Medulla oblongata (tissue), 1 donor: ENCODE measurements around the gene DDX23.
"Not testable (repeated sequence)": the region's sequence is repeated elsewhere in the genome, so short reads cannot be mapped to it uniquely, and the experiment has no call there.

ENCODE experiments used
- DNase-seq: peaks from one replicate; pipeline ENCODE4 v3.0.0-alpha.2; 2015; ENCODE audit errors: extremely low spot score

The DDX23 gene

DNA sequence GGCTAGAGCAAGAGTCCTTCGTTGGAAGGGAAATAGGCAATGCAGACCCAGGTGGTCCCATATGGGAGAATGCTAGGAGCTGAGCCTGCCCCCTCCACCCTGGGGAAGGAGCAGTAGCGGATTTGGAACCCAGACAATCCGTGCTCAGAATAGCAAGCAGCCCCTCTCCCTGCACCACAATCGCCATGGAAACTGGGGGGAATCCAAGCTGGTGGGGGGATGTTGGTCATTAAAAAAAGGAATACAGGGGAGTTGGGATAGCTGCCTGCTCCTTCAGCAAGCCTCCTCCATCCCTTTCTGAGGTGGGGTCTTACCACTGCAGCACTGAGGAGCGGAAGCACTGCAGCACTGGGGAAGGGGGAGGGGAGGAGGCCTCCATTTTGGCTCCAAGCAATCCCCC lies 10.8 kb upstream of the DDX23 start:
- DNase-seq = peak; percentile 43

DNA sequence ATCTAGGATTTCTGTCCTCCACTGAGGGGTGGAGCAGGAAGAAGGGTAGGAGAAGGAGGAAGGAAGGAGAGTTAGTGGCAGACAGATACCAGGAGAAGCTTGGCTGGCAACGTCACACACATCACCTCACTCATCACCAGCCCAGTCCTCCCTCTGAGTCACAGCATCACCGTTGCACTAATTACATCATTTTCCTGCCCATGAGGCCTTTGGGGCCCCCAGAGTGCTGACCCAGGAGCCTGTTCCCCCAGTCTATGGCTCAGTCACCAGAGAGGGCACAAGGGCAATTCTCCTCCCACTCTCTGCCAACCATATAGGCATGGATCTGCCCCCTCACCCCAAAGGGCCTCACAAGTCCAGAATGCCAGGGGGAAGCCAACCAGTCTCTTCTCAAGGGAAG lies 9.1 kb upstream of the DDX23 start:
- no peak for DNase-seq

DNA sequence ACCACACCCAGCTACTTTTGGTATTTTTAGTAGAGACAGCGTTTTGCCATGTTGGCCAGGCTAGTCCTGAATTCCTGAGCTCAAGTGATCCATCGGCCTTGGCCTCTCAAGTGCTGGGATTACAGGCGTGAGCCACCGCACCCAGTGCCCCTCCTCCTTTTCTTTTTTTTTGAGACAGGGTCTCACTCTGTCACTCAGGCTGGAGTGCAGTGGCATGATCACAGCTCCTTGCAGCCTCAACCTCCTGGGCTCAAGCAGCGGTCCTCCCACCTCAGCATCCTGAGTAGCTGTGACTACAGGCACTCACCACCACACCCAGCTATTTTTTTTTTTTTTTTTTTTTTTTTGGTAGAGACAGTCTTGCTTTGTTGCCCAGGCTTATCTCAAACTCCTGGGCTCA lies 8.3 kb upstream of the DDX23 start:
- not testable (repeated sequence) for DNase-seq

DNA sequence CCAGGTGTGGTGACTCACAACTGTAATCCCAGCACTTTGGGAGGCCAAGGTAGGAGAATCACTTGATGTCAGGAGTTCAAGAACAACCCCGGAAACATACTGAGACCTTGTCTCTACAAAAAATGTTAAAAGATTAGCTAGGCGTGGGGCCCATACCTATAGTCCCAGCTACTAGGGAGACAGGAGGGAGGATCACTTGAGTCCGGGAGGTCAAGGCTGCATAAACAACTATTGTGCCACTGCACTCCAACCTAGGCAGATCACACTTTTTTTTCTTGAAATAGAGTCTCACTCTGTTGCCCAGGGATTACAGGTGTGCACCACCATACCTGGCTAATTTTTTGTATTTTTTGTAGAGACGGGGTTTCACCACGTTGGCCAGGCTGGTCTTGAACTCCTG lies 7.6 kb upstream of the DDX23 start:
- no peak for DNase-seq

GRCh38 chr12:48858043-48858442 lies 6.1 kb upstream of the DDX23 start:
- DNase-seq = no peak

DNA sequence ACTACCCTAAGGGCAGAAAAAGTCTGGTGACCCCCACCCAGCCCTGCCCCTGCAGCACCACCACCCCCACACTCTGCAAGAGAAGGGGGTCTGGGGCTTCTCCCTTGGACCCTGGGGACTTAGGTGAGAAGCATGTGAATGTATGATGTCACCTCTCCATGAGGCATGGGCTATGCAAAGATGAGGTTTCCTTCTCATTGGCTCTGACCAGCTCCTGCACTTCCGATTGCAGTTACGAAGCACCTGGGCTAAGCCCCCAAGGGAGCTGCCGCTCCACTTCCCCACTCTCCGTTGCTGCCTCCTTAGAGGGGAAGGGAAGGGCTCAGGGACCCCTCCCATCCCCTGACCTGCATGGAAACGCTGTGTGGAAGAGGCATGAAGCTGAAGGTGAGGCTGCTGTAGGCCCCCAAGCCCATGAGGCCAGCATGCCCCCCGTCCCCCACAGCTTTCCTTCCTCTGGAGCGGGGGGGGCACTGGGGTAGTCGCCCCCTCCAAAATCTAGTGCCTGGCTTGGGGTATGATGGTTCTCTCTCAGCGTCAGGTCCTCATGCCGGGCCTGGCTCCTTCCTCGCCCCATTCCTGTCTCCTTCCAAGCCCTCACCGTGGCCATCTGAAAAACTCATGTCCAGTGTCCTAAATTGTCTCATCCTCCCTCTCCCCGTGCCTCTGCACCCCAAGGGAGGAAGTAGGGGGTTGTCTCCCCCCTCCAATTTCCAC lies 5.5 kb upstream of the DDX23 start:
- no peak for DNase-seq

GRCh38 chr12:48856379-48856778 lies 4.4 kb upstream of the DDX23 start:
- no peak for DNase-seq

- not testable (repeated sequence) for DNase-seq
Observed at GRCh38 chr12:48854932-48855331, 3.0 kb upstream of the DDX23 start.

GRCh38 chr12:48854488-48854887 lies 2.5 kb upstream of the DDX23 start:
- DNase-seq = no peak

GRCh38 chr12:48852734-48853688 lies 1.0 kb upstream of the DDX23 start:
- DNase-seq = peak; percentile 99

GRCh38 chr12:48842021-48842420 lies 9.9 kb downstream of the DDX23 start:
- not testable (repeated sequence) for DNase-seq

DNA sequence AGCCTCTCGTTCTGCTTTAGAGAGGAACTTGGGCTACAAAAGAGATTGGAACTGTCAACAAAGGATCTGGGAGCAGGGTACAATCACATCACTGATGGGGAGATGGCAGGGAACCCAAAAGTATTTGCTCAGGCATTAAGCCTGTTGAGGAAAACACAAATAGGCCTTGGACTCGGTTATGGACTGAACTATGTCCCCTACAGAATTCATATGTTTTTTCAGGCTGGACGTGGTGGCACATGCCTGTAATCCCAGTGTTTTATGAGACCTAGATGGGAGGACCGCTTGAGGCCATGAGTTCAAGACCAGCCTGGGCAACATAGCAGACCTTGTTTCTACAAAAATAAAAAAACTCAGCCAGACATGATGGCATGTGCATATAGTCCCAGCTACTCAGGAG lies 13.9 kb downstream of the DDX23 start:
- DNase-seq = no peak

GRCh38 chr12:48832321-48833060 lies 19.5 kb downstream of the DDX23 start:
- DNase-seq = no peak

DNA sequence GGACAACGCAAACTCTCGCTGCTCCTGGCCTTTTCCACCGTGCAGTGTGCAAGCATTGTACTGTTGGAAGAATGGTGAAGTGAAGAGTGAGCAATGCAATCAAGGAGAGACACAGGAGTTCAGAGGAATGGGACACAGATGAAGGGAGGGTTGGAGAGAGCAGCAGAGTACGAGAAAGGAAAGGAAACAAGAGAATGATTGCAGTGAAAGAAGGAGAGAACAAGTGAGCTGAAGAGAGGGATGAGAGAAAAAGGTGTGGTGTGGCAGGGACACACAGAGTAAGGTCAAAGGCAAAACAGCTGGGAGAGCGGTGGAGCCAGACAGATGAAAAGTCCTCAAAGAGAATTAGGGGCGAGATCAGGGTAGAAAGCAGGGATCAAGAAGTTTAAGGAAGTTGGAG lies 20.7 kb downstream of the DDX23 start:
- DNase-seq = no peak

DNA sequence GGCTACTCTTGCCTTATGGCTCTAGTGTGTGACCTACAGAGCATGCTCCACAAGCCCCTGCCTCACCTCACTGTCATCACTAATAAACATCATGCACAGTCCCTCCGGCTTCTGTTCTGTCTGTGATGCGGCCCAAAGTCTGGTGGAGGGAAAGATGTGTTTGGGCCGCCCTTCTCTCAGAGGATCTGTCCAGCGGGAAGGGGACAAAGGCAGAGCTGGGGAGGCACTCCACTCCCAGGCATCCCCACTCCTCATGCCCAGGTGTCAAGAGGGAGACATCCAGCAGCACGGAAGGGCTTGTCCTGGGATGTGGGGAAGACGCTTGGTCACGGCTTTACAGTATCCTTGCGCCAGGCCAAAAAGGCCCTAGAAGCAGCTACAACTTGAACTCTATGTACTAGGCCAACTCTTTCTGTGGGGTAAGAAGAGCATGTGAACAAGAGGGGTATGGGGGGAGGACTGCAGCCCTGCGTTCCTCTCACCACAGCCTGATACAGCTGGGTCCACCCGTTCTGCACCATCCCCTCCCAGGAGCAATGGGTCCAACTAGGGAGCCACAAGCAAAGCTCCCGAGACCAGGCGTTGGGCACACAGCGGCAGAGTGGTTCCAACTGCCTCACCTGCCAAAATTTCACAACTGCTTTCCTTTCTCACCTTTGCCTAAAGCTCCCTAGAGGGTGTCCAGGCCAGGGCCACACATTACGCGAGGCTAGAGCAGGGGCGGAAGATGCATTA lies 23.0 kb downstream of the DDX23 start:
- no peak for DNase-seq

DNA sequence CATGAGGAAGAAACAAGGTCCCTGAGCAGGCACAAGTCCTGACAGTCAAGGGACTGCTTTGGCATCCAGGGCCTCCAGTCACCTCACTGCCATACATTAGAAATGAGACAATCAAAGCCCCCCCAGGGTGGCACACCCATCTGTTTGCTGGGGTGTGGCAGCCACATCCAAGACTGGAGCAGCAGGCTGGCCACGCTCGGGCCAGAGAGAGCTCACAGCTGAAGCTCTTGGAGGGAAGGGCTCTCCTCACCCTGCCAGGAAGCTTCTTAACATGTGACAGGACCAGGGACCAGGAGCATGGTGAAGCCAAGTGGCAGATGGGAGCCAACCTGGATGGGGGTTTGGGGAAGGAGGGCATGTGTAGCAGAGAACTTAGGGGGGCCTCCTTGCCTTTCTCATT lies 23.7 kb downstream of the DDX23 start:
- DNase-seq = no peak

DNA sequence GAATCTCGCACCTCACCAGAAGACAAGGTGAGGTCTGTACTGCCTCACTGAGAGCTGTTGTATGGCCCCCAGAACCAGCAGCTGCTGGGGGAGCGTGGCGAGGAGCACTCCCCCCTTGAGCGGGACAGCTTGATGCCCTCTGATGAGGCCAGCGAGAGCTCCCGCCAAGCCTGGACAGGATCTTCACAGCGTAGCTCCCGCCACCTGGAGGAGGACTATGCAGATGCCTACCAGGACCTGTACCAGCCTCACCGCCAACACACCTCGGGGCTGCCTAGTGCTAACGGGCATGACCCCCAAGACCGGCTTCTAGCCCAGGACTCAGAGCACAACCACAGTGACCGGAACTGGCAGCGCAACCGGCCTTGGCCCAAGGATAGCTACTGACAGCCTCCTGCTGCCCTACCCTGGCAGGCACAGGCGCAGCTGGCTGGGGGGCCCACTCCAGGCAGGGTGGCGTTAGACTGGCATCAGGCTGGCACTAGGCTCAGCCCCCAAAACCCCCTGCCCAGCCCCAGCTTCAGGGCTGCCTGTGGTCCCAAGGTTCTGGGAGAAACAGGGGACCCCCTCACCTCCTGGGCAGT lies 24.4 kb downstream of the DDX23 start:
- no peak for DNase-seq

- DNase-seq = no peak
Observed at GRCh38 chr12:48827026-48827425, 24.9 kb downstream of the DDX23 start.

GRCh38 chr12:48826209-48826855 lies 25.6 kb downstream of the DDX23 start:
- no peak for DNase-seq

GRCh38 chr12:48824905-48825304 lies 27.1 kb downstream of the DDX23 start:
- DNase-seq = no peak

- no peak for DNase-seq
Observed at GRCh38 chr12:48824112-48824511, 27.9 kb downstream of the DDX23 start.
